Sigmoid colon (tissue), 7 donors: ENCODE measurements around the gene CCN2. TPM values are rescaled to one million over a fixed set of nuclear protein-coding genes. Genes with fewer than 3 reads are reported as not detected.
A peak's percentile ranks its signal among the peaks of the same experiment; 100 is the strongest.

Source experiments
- DNase-seq: peaks from one replicate; pipeline ENCODE4 v3.0.0-alpha.2; 2019
- H3K27ac ChIP-seq, 4 donors: fragments of 200-600 bp; sonication (generic); one replicate each; pipeline ENCODE4 v1.5.1; 2016 to 2019; ENCODE audit warnings: mild to moderate bottlenecking in 1 of 4
- H3K27me3 ChIP-seq, 3 donors: fragments of 200-600 bp; sonication (generic); one replicate each; pipeline ENCODE4 v1.5.1; 2019; ENCODE audit warnings: mild to moderate bottlenecking in 1 of 3
- H3K36me3 ChIP-seq, 4 donors: fragments of 200-600 bp; sonication (generic); one replicate each; pipeline ENCODE4 v1.5.1; 2016 to 2019
- H3K4me1 ChIP-seq, 4 donors: fragments of 200-600 bp; sonication (generic); one replicate each; pipeline ENCODE4 v1.5.1; 2017 to 2019
- H3K4me3 ChIP-seq, 4 donors: fragments of 200-600 bp; sonication (generic); one replicate each; pipeline ENCODE4 v1.5.1; 2017 to 2019; ENCODE audit warnings: mild to moderate bottlenecking in 2 of 4, moderate library complexity in 1 of 4
- H3K9me3 ChIP-seq, 4 donors: fragments of 200-600 bp in 3 of 4; sonication (generic) in 3 of 4; one replicate each; pipeline versions ENCODE4 v1.5.1 to v1.6.1; 2013 to 2019
- CTCF ChIP-seq, 4 experiments: fragments of 450-650 bp in 3 of 4; fragments of 200-600 bp in 1 of 4; IDR thresholded peaks; one replicate each; pipeline ENCODE4 v1.5.1; 2016 to 2019; ENCODE audit warnings: antibody characterized with exemption in 4 of 4, mild to moderate bottlenecking in 3 of 4, moderate library complexity in 2 of 4
- EP300 ChIP-seq, 4 donors: sonication (generic); formaldehyde crosslinking; IDR thresholded peaks; one replicate each; pipeline ENCODE4 v1.6.1; 2017; ENCODE audit warnings: antibody characterized with exemption in 4 of 4
- POLR2A ChIP-seq, 2 donors: fragments of 450-650 bp; IDR thresholded peaks; one replicate each; pipeline ENCODE4 v1.6.1; 2016; ENCODE audit warnings: antibody characterized with exemption in 2 of 2, mild to moderate bottlenecking in 2 of 2, moderate library complexity in 2 of 2
- POLR2AphosphoS5 ChIP-seq, 4 donors: sonication (generic); formaldehyde crosslinking; IDR thresholded peaks; one replicate each; pipeline ENCODE4 v1.6.1; 2017; ENCODE audit warnings: antibody characterized with exemption in 4 of 4
- WGBS, 2 donors: extraction: QIAGEN DNeasy Blood & Tissue Kit; methylation state at CpG; one replicate each; pipeline ENCODE4 v1.1.7; 2013; 5-methylcytosine and 5-hydroxymethylcytosine counted together
- intact Hi-C: fragments of 100-400 bp; cut with DNase I; formaldehyde crosslinking; loops from one replicate; pipeline ENCODE4 v1.15.1; 2023
- polyA plus RNA-seq, 3 donors: library from polyadenylated mRNA; stranded (reverse); fragments of 200-250 nt; gene quantifications; one replicate each; pipeline ENCODE4 v1.2.3, GENCODE V29; 2013
- total RNA-seq, 4 donors: library from RNA; depleted of rRNA; stranded (reverse); fragments of >200 nt; gene quantifications; one replicate each; pipeline ENCODE4 v1.1.0, GENCODE V29; 2016
- donor health status: healthy with polysubstance abuse.
- donor health status: Bipolar disorder and iron deficiency.
- donor health status: healthy.

Gene CCN2
- total and polyA plus RNA-seq, 7 donors: 7.4 to 179 (median 43.5) TPM

GRCh38 chr6:131946992-131947955, 3.9 kb downstream of the CCN2 start:
- Histone ChIP-seq H3K4me3 (peak overlapping the region in 1 of 4 donors; percentile 93), H3K27me3 (no peaks in the 10 kb centered on the region), H3K9me3 (no peaks in the 10 kb centered on the region), H3K27ac (peak overlapping the region; percentile 6 to 98 (median 96)), H3K36me3 (no peaks in the 10 kb centered on the region), H3K4me1 (peaks cover 0 to 30% (median 19%) of the 10 kb centered on the region in 4 donors)
- intact Hi-C loops: loop anchor here (10.0 kb wide), 1 partner anchor 548 kb away; no protein-coding TSS in a partner anchor
- no peak for TF ChIP-seq EP300 (IDR thresholded peaks at IDR 0.05)
- TF ChIP-seq POLR2A (IDR thresholded peaks at IDR 0.05): no peak
- no peak for TF ChIP-seq POLR2AphosphoS5 (IDR thresholded peaks at IDR 0.05)
- no peak for DNase-seq
- WGBS, 2 donors: 73 to 79% methylated on average over 6 of the region's 6 CpGs

GRCh38 chr6:131946404-131946991, 4.7 kb downstream of the CCN2 start:
- Histone ChIP-seq H3K4me1 (peaks cover 0 to 23% (median 12%) of the 10 kb centered on the region in 4 donors), H3K27ac (peak overlapping the region in 3 of 4 donors; percentile 94 to 98 (median 98)), H3K9me3 (no peaks in the 10 kb centered on the region), H3K27me3 (no peaks in the 10 kb centered on the region), H3K36me3 (no peaks in the 10 kb centered on the region), H3K4me3 (no peak overlapping the region)
- 88 to 90% methylated on average over 5 of the region's 5 CpGs for WGBS, 2 donors
- TF ChIP-seq POLR2AphosphoS5 (IDR thresholded peaks at IDR 0.05): no peak
- TF ChIP-seq CTCF (IDR thresholded peaks at IDR 0.05): no peak
- TF ChIP-seq POLR2A (IDR thresholded peaks at IDR 0.05): no peak
- no peak for TF ChIP-seq EP300 (IDR thresholded peaks at IDR 0.05)
- no peak for DNase-seq
- intact Hi-C loops: loop anchor here (10.0 kb wide), 1 partner anchor 548 kb away; no protein-coding TSS in a partner anchor

- intact Hi-C loops: loop anchor here (10.0 kb wide), 1 partner anchor 549 kb away; no protein-coding TSS in a partner anchor
- TF ChIP-seq POLR2A (IDR thresholded peaks at IDR 0.05) (no peak), POLR2AphosphoS5 (IDR thresholded peaks at IDR 0.05) (no peak), CTCF (IDR thresholded peaks at IDR 0.05) (no peak), EP300 (IDR thresholded peaks at IDR 0.05) (no peak)
- no peak for DNase-seq
- Histone ChIP-seq H3K36me3 (no peaks in the 10 kb centered on the region), H3K9me3 (no peaks in the 10 kb centered on the region), H3K27ac (peak overlapping the region in 3 of 4 donors; percentile 24 to 98 (median 98)), H3K4me3 (no peak overlapping the region), H3K27me3 (no peaks in the 10 kb centered on the region), H3K4me1 (peaks cover 0 to 22% (median 12%) of the 10 kb centered on the region in 4 donors)
- 91 to 94% methylated on average over 1 of the region's 1 CpG for WGBS, 2 donors
Measured at GRCh38 chr6:131945971-131946370, 5.2 kb downstream of the CCN2 start.

- H3K27ac ChIP-seq: peak overlapping the region in 2 of 4 donors; percentile 28 to 34
- H3K36me3 ChIP-seq: no peaks in the 10 kb centered on the region
- H3K27me3 ChIP-seq: no peaks in the 10 kb centered on the region
- no peaks in the 10 kb centered on the region for H3K9me3 ChIP-seq
- WGBS, 2 donors: 80 to 84% methylated on average over 8 of the region's 8 CpGs
- DNase-seq: no peak
- no peak overlapping the region for H3K4me3 ChIP-seq
- no peak for TF ChIP-seq CTCF (IDR thresholded peaks at IDR 0.05)
- no peak for TF ChIP-seq POLR2AphosphoS5 (IDR thresholded peaks at IDR 0.05)
- no peak for TF ChIP-seq POLR2A (IDR thresholded peaks at IDR 0.05)
- H3K4me1 ChIP-seq: no peaks in the 10 kb centered on the region
- intact Hi-C loops: no loop called here
Measured at GRCh38 chr6:131937703-131938631, 13.2 kb downstream of the CCN2 start.
